Stimulated activated CD4-positive, alpha-beta T cell treated with anti-CD3 and anti-CD28 coated beads, TNF-alpha, amount 100 ng/mL, for 4 hours (primary cell): ENCODE data around the gene OR7C1.
"Not testable (repeated sequence)": the region's sequence is repeated elsewhere in the genome, so short reads cannot be mapped to it uniquely, and the experiment has no call there.

Source experiments
- DNase-seq, 3 experiments: peaks; one replicate each; pipeline ENCODE4 v3.0.0-alpha.2; 2020; ENCODE audit warnings: low read depth in 3 of 3

Gene OR7C1

DNA sequence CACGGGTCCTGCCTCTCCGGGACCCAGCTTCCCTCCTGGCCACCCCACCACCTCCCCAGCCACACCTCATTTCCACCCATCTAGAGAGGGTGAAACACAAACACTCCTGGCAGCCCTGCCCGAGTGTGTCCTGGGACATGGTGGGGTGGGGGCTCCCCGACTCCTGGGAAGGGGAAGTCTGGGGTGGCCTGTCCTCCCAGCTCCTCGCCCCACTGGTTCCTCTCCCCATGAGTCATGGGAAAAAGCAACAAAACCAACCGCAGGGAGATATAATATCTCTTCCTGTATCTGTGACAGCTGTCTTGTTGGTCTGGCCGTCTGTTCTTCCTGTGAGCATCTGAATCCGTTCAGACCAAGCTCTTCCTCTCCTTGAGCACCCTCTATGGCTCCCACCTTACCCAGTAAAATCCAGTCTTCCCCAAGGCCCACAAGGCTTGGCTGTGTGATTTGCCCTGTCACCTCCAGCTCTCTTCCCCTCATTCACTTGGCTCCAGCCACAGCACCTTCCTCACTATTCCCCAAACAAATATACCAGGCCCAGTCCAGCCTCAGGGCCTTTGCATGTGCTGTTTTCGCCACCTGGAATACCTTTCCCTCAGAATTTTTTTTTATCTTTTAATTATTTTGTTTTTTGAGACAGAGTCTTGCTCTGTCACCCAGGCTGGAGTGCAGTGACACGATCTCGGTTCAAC is 49.7 kb downstream of the OR7C1 start:
- not testable (repeated sequence) for DNase-seq

GRCh38 chr19:14784730-14785101 is 50.3 kb downstream of the OR7C1 start:
- DNase-seq: not testable (repeated sequence)

- not testable (repeated sequence) for DNase-seq
Observed at GRCh38 chr19:14783410-14783998, 51.5 kb downstream of the OR7C1 start.

DNA sequence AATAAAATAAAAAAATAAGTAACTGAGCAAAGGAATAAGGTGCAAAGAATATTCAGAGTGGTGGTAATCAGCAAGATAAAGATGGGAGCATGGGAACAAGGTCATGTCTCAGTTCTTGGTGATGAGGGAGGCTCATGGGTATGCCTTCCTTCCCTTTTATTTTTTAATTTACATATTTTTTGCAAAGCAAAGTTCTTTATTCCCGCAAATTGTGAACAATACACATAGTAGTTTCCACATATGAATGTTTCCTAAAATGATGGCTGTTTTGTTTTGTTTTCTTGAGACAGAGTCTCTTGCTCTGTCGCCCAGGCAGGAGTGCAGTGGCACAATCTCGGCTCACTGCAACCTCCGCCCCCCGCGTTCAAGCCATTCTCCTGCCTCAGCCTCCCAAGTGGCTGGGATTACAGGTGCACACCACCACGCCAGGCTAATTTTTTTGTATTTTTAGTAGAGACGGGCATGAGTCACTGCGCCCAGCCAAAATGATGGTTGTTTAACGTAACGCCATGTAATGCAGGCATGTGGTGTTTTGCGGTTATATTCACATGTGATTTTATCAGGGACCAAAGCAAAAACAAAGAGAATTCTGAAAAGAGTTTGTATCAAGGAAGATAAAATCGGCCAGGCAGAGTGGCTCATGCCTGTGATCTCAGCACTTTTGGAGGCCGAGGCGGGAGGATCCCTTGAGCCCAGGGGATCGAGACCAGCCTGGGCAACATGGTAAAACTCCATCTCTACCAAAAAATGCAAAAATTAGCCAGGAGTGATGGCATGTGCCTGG is 52.2 kb downstream of the OR7C1 start:
- no peak for DNase-seq

DNA sequence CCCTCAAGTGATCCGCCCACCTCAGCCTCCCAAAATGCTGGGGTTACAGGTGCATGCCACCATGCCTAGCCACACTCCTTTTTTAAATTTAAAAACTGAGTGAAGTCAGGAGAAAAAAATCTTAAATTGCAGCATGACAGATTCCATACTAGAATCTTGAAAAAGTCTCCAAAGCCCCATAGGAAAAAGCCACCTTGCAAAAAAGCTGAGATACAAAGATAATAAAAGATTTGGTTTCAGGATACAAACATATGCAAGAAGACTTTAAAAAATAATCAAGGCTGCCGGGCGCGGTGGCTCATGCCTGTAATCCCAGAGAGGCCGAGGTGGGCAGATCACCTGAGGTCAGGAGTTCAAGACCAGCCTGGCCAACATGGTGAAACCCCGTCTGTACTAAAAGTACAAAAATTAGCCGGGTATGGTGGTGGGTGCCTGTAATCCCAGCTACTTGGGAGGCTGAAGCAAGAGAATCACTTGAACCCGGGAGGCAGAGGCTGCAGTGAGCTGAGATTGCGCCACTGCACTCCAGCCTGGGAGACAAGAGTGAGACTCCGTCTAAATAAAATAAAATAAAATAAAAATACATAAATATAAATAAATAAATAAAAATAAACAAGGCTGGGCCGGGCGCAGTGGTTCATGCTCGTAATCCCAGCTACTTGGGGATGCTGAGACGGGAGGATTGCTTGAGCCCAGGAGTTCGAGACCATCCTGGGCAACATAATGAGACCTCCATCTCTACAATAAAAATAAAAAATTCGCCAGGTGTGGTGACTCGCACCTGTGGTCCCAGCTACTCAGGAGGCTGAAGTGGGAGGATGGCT is 53.1 kb downstream of the OR7C1 start:
- DNase-seq: not testable (repeated sequence)

GRCh38 chr19:14780622-14781225 is 54.3 kb downstream of the OR7C1 start:
- not testable (repeated sequence) for DNase-seq

- no peak for DNase-seq
Observed at GRCh38 chr19:14779151-14779550, 55.8 kb downstream of the OR7C1 start.

- DNase-seq: not testable (repeated sequence)
Observed at GRCh38 chr19:14778110-14778845, 56.7 kb downstream of the OR7C1 start, which contains the start of gene ADGRE2. TSS of gene ADGRE2 (minus strand) at chr19:14778560. CDS start at chr19:14776756, 1,804 bp downstream.

GRCh38 chr19:14777645-14778044 is 57.3 kb downstream of the OR7C1 start:
- DNase-seq: not testable (repeated sequence)

DNA sequence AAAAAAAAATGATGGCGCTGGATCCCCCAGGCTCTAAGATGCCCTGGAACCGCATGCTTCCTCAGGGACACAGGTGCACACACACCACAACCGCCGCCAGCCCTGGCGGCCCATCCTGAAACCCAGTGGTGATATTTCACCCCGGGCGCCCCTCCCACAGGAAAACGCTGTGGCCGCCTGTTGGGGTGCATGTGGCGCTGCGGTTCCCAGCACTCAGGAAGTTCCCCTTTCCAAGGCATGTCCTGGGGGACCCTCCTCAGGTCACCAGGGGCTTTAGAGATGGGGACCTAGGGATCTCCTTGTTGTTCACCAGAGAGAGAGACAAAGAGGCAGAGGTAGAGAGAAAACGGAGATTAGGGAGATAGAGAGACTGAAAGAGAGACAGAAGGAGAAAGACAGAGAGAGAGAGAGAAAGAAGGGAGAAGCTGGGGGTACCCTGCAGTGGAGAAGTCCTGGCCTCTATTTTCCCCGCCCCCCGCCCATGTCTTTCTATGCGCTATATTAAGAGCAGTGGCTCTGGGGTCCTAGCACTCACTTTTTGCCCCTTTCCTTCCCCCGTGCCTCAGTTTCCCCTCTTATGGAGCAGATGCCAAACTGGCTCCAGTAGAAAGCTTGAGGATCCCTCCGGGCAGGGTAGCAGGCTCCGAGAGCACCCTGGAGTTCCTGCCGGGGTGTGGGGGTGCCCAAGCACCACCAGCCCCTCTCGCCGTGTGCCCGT is 59.0 kb downstream of the OR7C1 start:
- no peak for DNase-seq

- DNase-seq: not testable (repeated sequence)
Observed at GRCh38 chr19:14775326-14775725, 59.7 kb downstream of the OR7C1 start.

GRCh38 chr19:14774373-14774772 is 60.6 kb downstream of the OR7C1 start:
- DNase-seq: no peak

GRCh38 chr19:14773722-14774121 is 61.3 kb downstream of the OR7C1 start:
- DNase-seq: not testable (repeated sequence)

DNA sequence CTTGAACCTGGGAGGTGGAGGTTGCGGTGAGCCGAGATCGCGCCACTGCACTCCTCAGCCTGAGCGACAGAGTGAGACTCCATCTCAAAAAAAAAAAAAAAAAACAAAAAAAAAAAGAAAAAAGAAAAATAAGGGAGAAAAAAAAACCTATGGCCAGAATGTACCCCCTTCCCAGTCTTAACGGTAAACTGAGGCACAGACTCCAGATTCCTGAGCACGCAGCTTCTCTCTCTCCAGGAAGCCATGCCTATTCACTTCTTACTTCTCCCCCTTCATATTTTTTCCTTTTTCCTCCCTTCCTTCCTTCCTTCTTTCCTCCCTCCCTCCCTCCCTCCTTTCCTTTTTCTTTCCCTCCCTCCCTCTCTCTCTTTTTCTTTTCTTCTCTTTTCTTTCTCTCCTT is 62.0 kb downstream of the OR7C1 start:
- DNase-seq: no peak

DNA sequence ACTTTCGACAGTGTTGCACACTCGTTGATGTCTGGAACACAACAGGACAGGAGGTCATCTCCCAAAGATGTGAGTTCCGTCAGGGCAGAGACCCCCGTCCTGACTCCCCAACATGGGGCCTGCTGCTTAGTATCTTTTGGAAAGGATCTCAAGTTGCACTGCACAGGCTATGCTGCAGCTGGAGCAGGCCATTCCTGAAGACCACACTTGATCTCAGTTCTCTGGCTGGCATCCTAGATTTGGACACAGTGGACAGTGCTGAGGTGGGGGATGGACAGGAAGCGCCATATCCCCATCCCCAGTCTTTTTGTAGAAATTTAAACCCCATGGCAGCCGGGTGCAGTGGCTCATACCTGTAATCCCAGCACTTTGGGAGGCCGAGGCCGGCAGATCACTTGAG is 62.5 kb downstream of the OR7C1 start:
- no peak for DNase-seq

- no peak for DNase-seq
Observed at GRCh38 chr19:14770944-14771839, 63.8 kb downstream of the OR7C1 start.

DNA sequence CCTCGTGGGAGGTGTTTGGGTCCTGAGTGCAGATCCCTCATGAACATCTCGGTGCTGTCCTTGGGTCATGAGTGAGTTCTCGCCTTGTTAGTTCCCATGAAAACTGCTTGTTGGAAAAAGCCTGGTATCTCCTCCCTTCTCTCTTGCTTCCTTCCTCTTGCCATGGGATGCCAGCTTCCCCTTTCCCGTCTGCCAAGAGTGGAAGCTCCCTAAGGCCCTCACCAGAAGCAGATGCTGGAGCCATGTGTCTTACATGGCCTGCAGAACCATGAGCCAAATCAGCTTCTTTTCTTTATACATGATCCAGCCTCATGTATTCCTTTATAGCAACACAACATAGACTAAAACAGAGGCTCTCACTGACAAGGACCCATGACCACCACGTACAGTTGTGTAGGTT is 64.8 kb downstream of the OR7C1 start:
- DNase-seq: no peak

GRCh38 chr19:14769201-14769600 is 65.8 kb downstream of the OR7C1 start:
- no peak for DNase-seq

GRCh38 chr19:14768001-14768400 is 67.0 kb downstream of the OR7C1 start:
- no peak for DNase-seq
